Large intestine (tissue), 12 donors: ENCODE results near the gene ZDHHC1. TPM values are rescaled to one million over a fixed set of nuclear protein-coding genes. Genes with fewer than 3 reads are reported as not detected.

Experiments used
- DNase-seq, 2 donors: peaks; one replicate each; pipeline versions ENCODE4 v3.0.0 to v3.0.0-alpha.2; 2013
- H3K27ac ChIP-seq: one replicate; pipeline ENCODE4 v1.5.1; 2013; ENCODE audit warnings: low read length
- H3K27me3 ChIP-seq: 2 replicates; pipeline ENCODE4 v1.6.1; 2013; ENCODE audit warnings: low read length; ENCODE audit not compliant: control insufficient read depth, insufficient read depth
- H3K36me3 ChIP-seq: 2 replicates; pipeline ENCODE4 v1.6.1; 2013; ENCODE audit warnings: low read length; ENCODE audit not compliant: control insufficient read depth, insufficient read depth
- H3K4me1 ChIP-seq: one replicate; pipeline ENCODE4 v1.6.1; 2013; ENCODE audit warnings: low read length; ENCODE audit not compliant: control insufficient read depth, insufficient read depth
- H3K4me3 ChIP-seq: one replicate; pipeline ENCODE4 v1.5.1; 2013; ENCODE audit warnings: low read length
- H3K9me3 ChIP-seq: one replicate; pipeline ENCODE4 v1.6.1; 2013; ENCODE audit warnings: mild to moderate bottlenecking, low read depth, low read length, moderate library complexity; ENCODE audit not compliant: control insufficient read depth
- WGBS: methylation state at CpG from one replicate; pipeline ENCODE4 v1.1.5; 2013; ENCODE audit warnings: low lambda C conversion rate; ENCODE audit not compliant: insufficient coverage; 5-methylcytosine and 5-hydroxymethylcytosine counted together
- long read RNA-seq, 11 donors: transcript quantifications; one replicate each; lab custom pipeline, GENCODE V29; 2026
- polyA plus RNA-seq: library from polyadenylated mRNA; unstranded; fragments of 120-200 nt; gene quantifications from one replicate; pipeline ENCODE4 v1.2.1, GENCODE V29; 2013

The ZDHHC1 gene, protein sequence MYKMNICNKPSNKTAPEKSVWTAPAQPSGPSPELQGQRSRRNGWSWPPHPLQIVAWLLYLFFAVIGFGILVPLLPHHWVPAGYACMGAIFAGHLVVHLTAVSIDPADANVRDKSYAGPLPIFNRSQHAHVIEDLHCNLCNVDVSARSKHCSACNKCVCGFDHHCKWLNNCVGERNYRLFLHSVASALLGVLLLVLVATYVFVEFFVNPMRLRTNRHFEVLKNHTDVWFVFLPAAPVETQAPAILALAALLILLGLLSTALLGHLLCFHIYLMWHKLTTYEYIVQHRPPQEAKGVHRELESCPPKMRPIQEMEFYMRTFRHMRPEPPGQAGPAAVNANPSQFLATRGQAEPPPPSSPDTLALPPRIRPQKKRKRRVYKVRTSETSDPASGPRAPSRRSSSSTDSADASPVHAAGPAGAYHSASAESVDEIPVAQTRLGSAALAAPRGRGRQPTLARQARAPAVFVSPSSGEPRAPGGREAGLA
- 6.9 TPM for polyA plus RNA-seq
- long read RNA-seq, donor 1: 0 reads
- long read RNA-seq, donor 2, partial matches to known transcripts: 0 of 2 reads
- long read RNA-seq, donor 2, other reads (novel, unspliced or antisense): 0 of 2 reads
- long read RNA-seq, donor 3: 0 reads
- long read RNA-seq, donor 4: 0 reads
- long read RNA-seq, donor 5: 0 reads
- long read RNA-seq, donor 6, partial matches to known transcripts: 0 of 1 reads
- long read RNA-seq, donor 6, other reads (novel, unspliced or antisense): 0 of 1 reads
- long read RNA-seq, donor 7: 0 reads
- long read RNA-seq, donor 8, partial matches to known transcripts: 0 of 2 reads
- long read RNA-seq, donor 8, other reads (novel, unspliced or antisense): 0 of 2 reads
- long read RNA-seq, donor 9: 0 reads
- long read RNA-seq, donor 10, partial matches to known transcripts: 0 of 2 reads
- long read RNA-seq, donor 10, other reads (novel, unspliced or antisense): 0 of 2 reads
- long read RNA-seq, donor 11, partial matches to known transcripts: 0 of 1 reads
- long read RNA-seq, donor 11, other reads (novel, unspliced or antisense): 0 of 1 reads

DNA sequence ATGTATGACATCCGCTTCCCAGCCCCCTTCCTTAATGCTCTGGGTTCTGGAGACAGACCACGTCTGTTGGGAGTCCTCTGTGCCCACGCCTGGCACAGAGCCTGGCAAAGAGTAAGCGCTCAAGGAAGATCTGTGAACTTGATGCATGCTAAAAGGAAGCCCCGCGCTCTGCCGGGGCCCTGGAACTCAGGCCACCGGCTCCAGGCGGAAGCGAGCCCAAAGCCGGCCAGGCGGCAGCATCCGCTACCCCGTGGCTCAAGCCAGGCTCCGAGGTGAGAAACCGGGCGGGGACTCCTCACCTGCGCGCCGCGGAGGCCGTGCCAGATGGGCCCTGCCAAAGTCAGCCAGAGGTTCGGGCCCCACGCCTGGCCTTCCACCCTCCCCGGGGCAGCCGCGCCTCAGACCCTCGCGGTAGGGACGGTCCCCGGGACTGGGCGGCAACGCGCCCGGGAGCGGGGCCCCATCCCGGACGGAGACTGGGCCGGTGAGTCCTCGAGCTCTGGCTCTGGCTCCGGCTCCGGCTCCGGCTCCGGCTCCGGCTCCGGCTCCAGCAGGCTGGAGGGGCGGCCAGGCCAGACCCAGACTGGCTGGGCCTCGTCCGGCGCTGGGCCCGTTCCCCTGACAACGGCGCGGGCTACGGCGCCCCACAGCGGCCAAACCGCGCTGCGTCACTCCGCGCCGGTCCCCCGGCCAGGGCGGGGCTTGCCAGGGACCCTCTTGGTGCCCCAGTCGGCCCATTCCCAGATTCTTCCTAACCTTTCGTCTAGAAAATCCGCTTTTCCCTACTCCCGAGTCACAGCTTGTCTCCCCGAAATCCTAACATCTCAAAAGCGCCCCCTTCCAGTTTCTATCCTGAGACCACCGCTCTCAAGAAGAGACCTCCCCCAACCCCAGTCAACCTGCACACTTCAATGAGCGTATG, at the start of gene ZDHHC1:
TSS of gene ZDHHC1 (minus strand) at position 606 of the 922 bp plus-strand sequence. CDS start 8,702 bp downstream, outside the sequence.
- Histone ChIP-seq H3K9me3 (no peaks in the 10 kb centered on the region), H3K36me3 (no peaks in the 10 kb centered on the region), H3K27me3 (no peaks in the 10 kb centered on the region), H3K4me1 (peaks cover 13% of the 10 kb centered on the region), H3K4me3 (peak within 1 kb of the TSS; percentile 51), H3K27ac (peak within 1 kb of the TSS; percentile 24)
- DNase-seq: peak in 1 of 2 donors; percentile 67
- 0% methylated on average over 1 of the region's 73 CpGs for WGBS

DNA sequence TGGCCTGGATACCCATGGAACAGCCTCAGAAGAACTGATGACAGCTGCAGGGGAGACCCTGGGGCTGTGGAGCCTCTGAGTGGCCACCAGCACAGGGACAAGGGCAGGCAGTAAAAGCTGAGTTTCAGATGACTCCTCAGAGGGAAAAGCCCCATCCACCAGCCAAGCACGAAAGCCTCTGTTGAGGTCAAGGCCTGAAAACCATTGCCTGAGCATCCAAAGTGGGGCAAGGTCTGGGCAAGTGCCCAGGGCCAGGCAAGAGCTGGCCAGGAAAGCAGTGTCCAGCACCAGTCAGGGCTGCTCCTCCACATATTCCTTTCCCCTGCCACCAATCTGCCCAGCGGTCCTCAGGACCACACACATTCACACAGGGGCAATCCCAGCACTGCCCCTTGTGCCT, 48.3 kb upstream of the ZDHHC1 start:
- H3K36me3 ChIP-seq: peaks cover 10% of the 10 kb centered on the region
- peaks cover 50% of the 10 kb centered on the region for H3K4me1 ChIP-seq
- DNase-seq: no peak
- H3K9me3 ChIP-seq: no peaks in the 10 kb centered on the region
- no peak overlapping the region for H3K4me3 ChIP-seq
- H3K27ac ChIP-seq: no peak overlapping the region
- no peaks in the 10 kb centered on the region for H3K27me3 ChIP-seq
- 100% methylated on average over 1 of the region's 2 CpGs for WGBS

DNA sequence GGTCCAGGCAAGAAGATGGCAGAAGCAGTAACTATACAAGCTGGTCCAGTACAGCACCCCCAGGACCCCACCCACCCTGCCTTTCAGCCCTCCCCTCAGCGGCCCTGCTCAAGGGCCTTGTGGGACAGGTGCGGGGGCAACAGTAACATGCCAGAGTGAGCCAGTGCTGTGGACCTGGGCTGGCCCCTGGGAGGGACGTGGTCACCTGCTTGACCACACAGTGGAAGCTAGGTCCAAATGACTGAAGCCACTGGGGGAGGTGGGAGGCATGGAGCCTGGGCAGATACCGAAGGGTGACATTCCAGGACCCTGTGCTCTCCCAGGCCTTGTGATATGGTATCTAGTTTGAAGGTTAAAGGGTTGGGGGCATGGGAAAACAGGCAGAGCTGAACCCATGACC, 47.4 kb upstream of the ZDHHC1 start:
- Histone ChIP-seq H3K9me3 (no peaks in the 10 kb centered on the region), H3K4me1 (peaks cover 59% of the 10 kb centered on the region), H3K36me3 (peaks cover 10% of the 10 kb centered on the region), H3K4me3 (no peak overlapping the region), H3K27me3 (no peaks in the 10 kb centered on the region), H3K27ac (peak overlapping the region; percentile 86)
- no peak for DNase-seq
- WGBS: no CpG with 5 or more reads among the region's 4 CpGs

DNA sequence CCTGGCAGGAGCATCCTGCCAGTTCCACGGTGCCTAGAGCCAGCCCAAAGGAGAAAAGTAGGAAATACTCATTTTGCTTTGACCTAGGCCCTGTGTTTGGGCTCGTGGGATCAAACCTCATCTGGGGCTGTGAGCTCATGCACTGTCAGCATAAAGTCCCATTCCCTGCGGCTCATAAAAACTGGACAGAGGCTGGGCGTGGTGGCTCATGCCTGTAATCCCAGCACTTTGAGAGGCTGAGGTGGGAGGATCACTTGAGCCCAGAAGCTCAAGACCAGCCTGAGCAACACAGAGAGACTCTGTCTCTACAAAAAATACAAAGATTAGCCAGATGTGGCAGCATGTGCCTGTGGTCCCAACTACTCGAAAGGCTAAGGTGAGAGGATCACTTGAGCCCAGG, 46.8 kb upstream of the ZDHHC1 start:
- H3K4me3 ChIP-seq: no peak overlapping the region
- DNase-seq: peak; percentile 58 to 73
- H3K36me3 ChIP-seq: peaks cover 13% of the 10 kb centered on the region
- no peaks in the 10 kb centered on the region for H3K27me3 ChIP-seq
- no peaks in the 10 kb centered on the region for H3K9me3 ChIP-seq
- H3K27ac ChIP-seq: peak overlapping the region; percentile 86
- no CpG with 5 or more reads among the region's 5 CpGs for WGBS
- peaks cover 64% of the 10 kb centered on the region for H3K4me1 ChIP-seq

DNA sequence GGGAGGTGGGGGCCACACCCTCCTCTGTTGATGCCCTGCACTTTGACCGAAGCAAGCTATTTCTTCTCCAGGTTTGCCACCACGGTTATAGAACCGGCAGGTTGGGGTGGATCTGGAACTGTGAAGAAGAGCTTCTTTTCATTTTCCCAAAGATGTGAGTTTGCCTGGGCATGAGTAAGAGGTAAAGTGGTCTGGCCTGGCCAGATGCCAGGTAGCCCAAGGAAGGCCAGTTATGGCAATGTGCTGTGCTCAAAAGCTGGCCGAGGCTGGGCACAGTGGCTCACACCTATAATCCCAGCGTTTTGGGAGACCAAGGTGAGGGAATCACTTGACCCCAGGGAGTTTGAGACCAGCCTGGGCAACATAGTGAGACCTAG, 46.0 kb upstream of the ZDHHC1 start:
- no peaks in the 10 kb centered on the region for H3K9me3 ChIP-seq
- no peak overlapping the region for H3K4me3 ChIP-seq
- H3K4me1 ChIP-seq: peaks cover 64% of the 10 kb centered on the region
- WGBS: 20% methylated on average over 1 of the region's 5 CpGs
- H3K27ac ChIP-seq: peak overlapping the region; percentile 86
- no peaks in the 10 kb centered on the region for H3K27me3 ChIP-seq
- peaks cover 15% of the 10 kb centered on the region for H3K36me3 ChIP-seq
- no peak for DNase-seq

DNA sequence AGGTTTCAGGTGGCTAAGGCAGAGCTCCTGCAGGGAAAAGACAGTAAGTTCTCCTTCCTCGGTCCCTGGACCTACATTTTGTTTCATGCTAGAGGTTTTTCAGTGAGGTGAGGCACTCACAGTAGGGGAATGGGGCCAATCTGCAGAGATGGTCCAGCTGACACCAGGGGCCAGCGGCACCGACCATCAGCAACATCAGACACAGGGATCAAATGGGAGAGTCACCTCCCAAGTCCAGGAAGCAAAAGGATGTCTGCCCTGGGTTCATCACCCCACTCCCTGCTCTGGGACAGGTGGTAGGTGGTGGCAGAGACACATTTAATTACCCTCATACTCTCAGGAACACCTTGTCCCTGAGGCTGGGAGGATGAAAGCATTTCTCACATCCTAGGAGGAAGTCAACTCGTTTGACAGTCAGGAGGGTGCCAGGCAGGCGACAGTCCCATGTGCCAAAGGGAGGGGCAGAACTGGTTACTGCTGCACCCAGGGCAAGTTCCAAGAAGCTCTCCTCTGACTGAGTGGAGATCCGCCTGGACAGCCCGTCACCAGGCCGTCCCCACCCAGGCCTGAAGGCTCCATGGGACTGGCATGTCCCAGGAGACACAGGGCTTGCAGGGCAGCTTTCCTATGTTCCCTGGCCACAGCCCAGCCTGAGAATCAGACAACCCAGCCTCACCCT, 45.5 kb upstream of the ZDHHC1 start:
- peaks cover 16% of the 10 kb centered on the region for H3K36me3 ChIP-seq
- peaks cover 64% of the 10 kb centered on the region for H3K4me1 ChIP-seq
- no CpG with 5 or more reads among the region's 8 CpGs for WGBS
- H3K27ac ChIP-seq: peak overlapping the region; percentile 86
- DNase-seq: peak; percentile 89 to 95
- no peaks in the 10 kb centered on the region for H3K9me3 ChIP-seq
- H3K27me3 ChIP-seq: no peaks in the 10 kb centered on the region
- H3K4me3 ChIP-seq: no peak overlapping the region

DNA sequence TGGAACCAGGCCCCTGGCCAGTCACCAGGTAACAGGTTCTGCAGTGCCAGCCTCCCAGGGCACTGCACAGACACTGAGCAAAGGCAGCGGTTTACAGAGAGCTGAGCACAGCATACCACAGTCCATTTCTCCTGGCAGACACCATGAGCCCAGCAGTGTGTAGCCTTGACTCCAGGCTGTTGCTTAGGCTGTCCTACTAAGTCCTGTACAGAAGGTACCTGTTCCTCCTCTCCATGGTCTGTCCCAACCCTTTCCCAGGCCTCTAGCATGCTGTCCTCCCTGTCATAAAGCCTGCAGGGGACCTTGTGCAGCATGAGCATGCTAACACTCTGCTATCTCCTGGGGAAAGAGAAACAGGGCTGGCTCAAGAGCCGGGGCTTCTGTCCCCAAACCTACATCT, 44.7 kb upstream of the ZDHHC1 start:
- H3K9me3 ChIP-seq: no peaks in the 10 kb centered on the region
- H3K36me3 ChIP-seq: peaks cover 16% of the 10 kb centered on the region
- H3K27me3 ChIP-seq: no peaks in the 10 kb centered on the region
- no CpG with 5 or more reads among the region's 2 CpGs for WGBS
- H3K4me1 ChIP-seq: peaks cover 64% of the 10 kb centered on the region
- H3K4me3 ChIP-seq: no peak overlapping the region
- peak overlapping the region; percentile 86 for H3K27ac ChIP-seq
- DNase-seq: no peak

DNA sequence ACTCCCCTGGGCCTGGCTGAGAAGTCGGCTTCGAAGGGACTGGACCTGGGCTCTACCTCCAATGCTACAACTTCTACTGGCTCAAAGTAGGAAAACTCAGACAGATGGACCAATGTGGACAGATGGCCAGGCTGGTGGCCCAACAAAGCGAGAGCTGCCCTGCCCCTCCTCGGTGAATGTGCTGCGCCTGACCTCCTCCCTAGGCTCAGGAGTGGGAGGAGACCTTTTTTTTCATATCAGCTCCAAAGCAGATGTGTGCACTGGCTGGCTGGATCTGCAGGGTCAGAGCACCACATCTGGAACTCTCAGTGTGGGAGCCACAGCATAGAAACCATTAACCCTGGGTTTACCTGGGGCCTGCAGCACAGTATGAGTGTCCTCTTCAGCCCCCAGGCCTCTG, 43.9 kb upstream of the ZDHHC1 start:
- DNase-seq: no peak
- peaks cover 16% of the 10 kb centered on the region for H3K36me3 ChIP-seq
- no peak overlapping the region for H3K4me3 ChIP-seq
- no CpG with 5 or more reads among the region's 5 CpGs for WGBS
- peaks cover 58% of the 10 kb centered on the region for H3K4me1 ChIP-seq
- H3K27ac ChIP-seq: no peak overlapping the region
- H3K9me3 ChIP-seq: no peaks in the 10 kb centered on the region
- no peaks in the 10 kb centered on the region for H3K27me3 ChIP-seq

DNA sequence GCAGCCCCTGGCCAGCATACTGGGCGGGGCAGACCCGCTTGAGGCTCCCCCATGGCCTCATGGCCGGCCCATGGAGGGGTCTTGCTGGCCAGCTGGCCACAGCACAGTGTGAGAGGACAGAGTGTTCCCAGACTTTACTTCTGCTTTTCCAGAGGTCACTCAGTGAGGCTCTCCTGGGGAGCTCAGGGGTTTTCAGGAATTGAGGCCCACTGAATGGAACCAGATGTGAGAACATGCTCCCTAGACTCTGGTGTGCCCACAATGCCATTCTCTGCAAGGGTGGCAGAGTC, 43.5 kb upstream of the ZDHHC1 start:
- H3K4me1 ChIP-seq: peaks cover 57% of the 10 kb centered on the region
- H3K36me3 ChIP-seq: peaks cover 19% of the 10 kb centered on the region
- no CpG with 5 or more reads among the region's 3 CpGs for WGBS
- H3K27me3 ChIP-seq: no peaks in the 10 kb centered on the region
- no peak for DNase-seq
- H3K4me3 ChIP-seq: no peak overlapping the region
- no peaks in the 10 kb centered on the region for H3K9me3 ChIP-seq
- H3K27ac ChIP-seq: peak overlapping the region; percentile 0
